Common myeloid progenitor, CD34-positive (primary cell): ENCODE measurements around the gene ZC3H13.

Source experiments
- CTCF ChIA-PET: fragments of 350-600 bp; sonication (Branson Sonifier 250); formaldehyde crosslinking; loops from one replicate; lab custom pipeline; 2021; ENCODE audit warnings: antibody characterized with exemption; lab: Charles Lee
- POLR2A ChIA-PET: fragments of 350-600 bp; sonication (Branson Sonifier 250); formaldehyde crosslinking; loops from one replicate; lab custom pipeline; 2021; ENCODE audit warnings: antibody characterized with exemption; lab: Charles Lee
- DNase-seq, 3 donors: peaks; one replicate each; pipeline versions ENCODE4 v3.0.0 to v3.0.0-alpha.2; 2013
- H3K27ac ChIP-seq, 2 experiments: 1 replicate in 1 of 2; 2 replicates in 1 of 2; pipeline ENCODE4 v1.7.0; 2013; ENCODE audit warnings: inconsistent platforms in 2 of 2, low read length in 2 of 2, mild to moderate bottlenecking in 2 of 2, low read depth in 1 of 2, moderate library complexity in 1 of 2; ENCODE audit not compliant: severe bottlenecking in 2 of 2, insufficient read depth in 1 of 2, poor library complexity in 1 of 2
- H3K27me3 ChIP-seq, 5 experiments: replicated peaks in 2 of 5; 1 replicate in 3 of 5; 2 replicates in 2 of 5; pipeline versions ENCODE4 v1.6.1 to v1.7.0; 2013; ENCODE audit warnings: low read length in 4 of 5, mild to moderate bottlenecking in 2 of 5, moderate library complexity in 2 of 5, inconsistent platforms in 1 of 5; ENCODE audit not compliant: insufficient read depth in 5 of 5, control insufficient read depth in 4 of 5
- H3K36me3 ChIP-seq, 4 experiments: 1 replicate in 2 of 4; 2 replicates in 2 of 4; pipeline versions ENCODE4 v1.6.1 to v1.7.0; 2013; ENCODE audit warnings: low read length in 3 of 4, control low read depth in 1 of 4, mild to moderate bottlenecking in 1 of 4; ENCODE audit not compliant: control insufficient read depth in 4 of 4, insufficient read depth in 4 of 4
- H3K4me1 ChIP-seq, 4 experiments: 1 replicate in 3 of 4; 2 replicates in 1 of 4; pipeline versions ENCODE4 v1.6.1 to v1.7.1; 2013; ENCODE audit warnings: low read length in 3 of 4, mild to moderate bottlenecking in 3 of 4, control low read depth in 1 of 4, inconsistent platforms in 1 of 4, moderate library complexity in 1 of 4; ENCODE audit not compliant: control insufficient read depth in 4 of 4, insufficient read depth in 4 of 4; ENCODE audit errors: control extremely low read depth in 1 of 4
- H3K4me3 ChIP-seq, 7 experiments: 1 replicate in 4 of 7; 2 replicates in 3 of 7; pipeline versions ENCODE4 v1.5.1 to v1.7.0; 2013; ENCODE audit warnings: mild to moderate bottlenecking in 7 of 7, low read length in 6 of 7, moderate library complexity in 6 of 7, inconsistent platforms in 2 of 7, low read depth in 2 of 7, control low read depth in 1 of 7; ENCODE audit not compliant: insufficient read depth in 4 of 7, control insufficient read depth in 1 of 7; ENCODE audit errors: extremely low read depth in 1 of 7
- H3K9me3 ChIP-seq, 5 experiments: 1 replicate in 4 of 5; 2 replicates in 1 of 5; pipeline versions ENCODE4 v1.6.1 to v1.7.1; 2013; ENCODE audit warnings: low read length in 4 of 5, mild to moderate bottlenecking in 2 of 5, inconsistent platforms in 1 of 5, low read depth in 1 of 5, moderate library complexity in 1 of 5; ENCODE audit not compliant: control insufficient read depth in 4 of 5, insufficient read depth in 2 of 5; ENCODE audit errors: control extremely low read depth in 1 of 5
- WGBS: methylation state at CpG from one replicate; pipeline ENCODE4 v1.1.5; 2013; ENCODE audit not compliant: insufficient coverage; 5-methylcytosine and 5-hydroxymethylcytosine counted together

Gene ZC3H13

DNA sequence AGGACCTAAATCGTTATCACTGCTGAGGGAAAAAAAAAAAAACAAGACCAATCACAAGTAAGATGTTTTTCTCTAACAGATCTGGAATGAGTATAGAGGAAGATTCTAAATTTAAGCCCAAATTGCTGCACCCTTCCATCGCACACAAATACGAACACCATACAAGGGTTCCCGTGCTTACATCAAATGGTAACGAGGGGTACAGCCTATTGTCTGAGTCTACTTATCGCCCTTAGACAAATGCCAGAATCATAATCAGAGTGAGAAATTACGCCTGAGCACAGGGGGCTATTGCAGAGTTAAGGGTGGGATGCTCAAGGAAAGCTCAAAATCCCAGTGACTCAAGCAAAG, 603 bp downstream of the ZC3H13 start:
- DNase-seq = no peak
- ChIA-PET CTCF (interaction anchor here (0.7 to 1.0 kb wide), 4 partner anchors 11 to 43 kb away, joined by 3 read pairs; no protein-coding TSS in a partner anchor), POLR2A (interaction anchor here (0.6 to 1.5 kb wide), 5 partner anchors 15 to 74 kb away, joined by 3 to 11 read pairs (median 3); no protein-coding TSS in a partner anchor)
- H3K4me1 ChIP-seq = peaks cover 9 to 27% (median 22%) of the 10 kb centered on the region in 4 experiments
- peak overlapping the region; percentile 79 to 99 (median 90) for H3K4me3 ChIP-seq
- no peaks in the 10 kb centered on the region for H3K9me3 ChIP-seq
- H3K27me3 ChIP-seq = no peaks in the 10 kb centered on the region
- no peaks in the 10 kb centered on the region for H3K36me3 ChIP-seq
- WGBS = 0% methylated on average over 6 of the region's 7 CpGs
- H3K27ac ChIP-seq = peak overlapping the region; percentile 95 to 98

- H3K9me3 ChIP-seq = no peaks in the 10 kb centered on the region
- H3K4me3 ChIP-seq = peak overlapping the region in 5 of 7 experiments; percentile 79 to 98 (median 88)
- H3K27me3 ChIP-seq = no peaks in the 10 kb centered on the region
- peaks cover 9 to 27% (median 22%) of the 10 kb centered on the region in 4 experiments for H3K4me1 ChIP-seq
- H3K36me3 ChIP-seq = no peaks in the 10 kb centered on the region
- no peak for DNase-seq
- H3K27ac ChIP-seq = peak overlapping the region in 1 of 2 experiments; percentile 98
- CTCF ChIA-PET = interaction anchor here (1.0 to 2.1 kb wide), 2 partner anchors 69 to 76 kb away, joined by 3 to 13 read pairs; no protein-coding TSS in a partner anchor
- POLR2A ChIA-PET = interaction anchor here (0.6 to 0.7 kb wide), 2 partner anchors 21 to 611 kb away, joined by 4 to 6 read pairs; no protein-coding TSS in a partner anchor
Observed at GRCh38 chr13:46050771-46051170, 1.8 kb downstream of the ZC3H13 start.

DNA sequence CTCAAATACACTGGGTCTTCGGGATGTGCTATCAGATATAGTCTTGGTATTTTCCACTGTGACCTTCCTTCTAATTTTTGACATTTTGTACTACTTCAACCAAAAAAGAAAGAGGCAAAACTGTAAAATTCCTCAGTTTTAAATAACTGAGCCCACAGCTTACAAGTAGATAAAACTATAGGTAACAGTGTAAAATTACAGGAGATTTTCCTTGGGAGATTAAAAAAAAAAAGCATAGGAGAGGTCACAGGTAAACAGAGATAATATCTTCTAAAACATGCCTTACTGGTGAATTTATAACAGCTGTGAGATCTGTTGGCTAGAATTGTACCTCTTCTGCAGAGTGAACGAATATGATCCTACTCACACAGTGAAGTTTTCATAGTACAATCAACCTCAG, 7.1 kb downstream of the ZC3H13 start:
- 100% methylated on average over 1 of the region's 2 CpGs for WGBS
- no peaks in the 10 kb centered on the region for H3K9me3 ChIP-seq
- H3K27me3 ChIP-seq = no peaks in the 10 kb centered on the region
- CTCF ChIA-PET = no interaction called here
- H3K4me3 ChIP-seq = no peak overlapping the region
- POLR2A ChIA-PET = no interaction called here
- peak overlapping the region in 1 of 2 experiments; percentile 39 for H3K27ac ChIP-seq
- peaks cover 0 to 10% (median 4%) of the 10 kb centered on the region in 4 experiments for H3K4me1 ChIP-seq
- DNase-seq = no peak
- H3K36me3 ChIP-seq = peaks cover 0 to 17% (median 13%) of the 10 kb centered on the region in 4 experiments

DNA sequence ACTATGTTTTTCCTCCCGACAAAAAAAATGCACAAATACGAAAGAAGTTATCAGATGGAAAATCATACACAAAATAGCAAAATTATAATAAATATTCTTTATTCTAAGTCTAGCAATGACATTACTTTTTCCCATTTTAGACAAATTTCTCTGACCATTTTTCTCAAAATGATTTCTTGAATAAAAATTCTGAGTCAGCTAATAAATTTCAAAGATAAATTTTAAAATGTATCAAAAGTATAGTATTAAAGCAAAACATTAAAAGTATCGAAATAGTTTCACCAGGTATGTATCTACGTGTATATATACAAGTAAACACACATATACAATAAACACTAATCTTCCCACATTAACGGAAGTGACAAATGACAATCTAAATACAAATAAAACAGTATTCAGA, 8.9 kb downstream of the ZC3H13 start:
- Histone ChIP-seq H3K4me1 (no peaks in the 10 kb centered on the region), H3K36me3 (peaks cover 0 to 27% (median 19%) of the 10 kb centered on the region in 4 experiments), H3K27me3 (no peaks in the 10 kb centered on the region), H3K4me3 (no peak overlapping the region), H3K9me3 (no peaks in the 10 kb centered on the region), H3K27ac (no peak overlapping the region)
- CTCF ChIA-PET = no interaction called here
- DNase-seq = no peak
- POLR2A ChIA-PET = no interaction called here
- no CpG with 5 or more reads among the region's 5 CpGs for WGBS

- POLR2A ChIA-PET = no interaction called here
- CTCF ChIA-PET = interaction anchor here (0.8 to 1.0 kb wide), 2 partner anchors 11 to 85 kb away, joined by 3 read pairs; partner anchors contain the start of gene ZC3H13
- no peaks in the 10 kb centered on the region for H3K4me1 ChIP-seq
- no peaks in the 10 kb centered on the region for H3K27me3 ChIP-seq
- H3K4me3 ChIP-seq = no peak overlapping the region
- WGBS = no CpG with 5 or more reads among the region's 4 CpGs
- H3K9me3 ChIP-seq = no peaks in the 10 kb centered on the region
- no peak for DNase-seq
- peaks cover 0 to 38% (median 24%) of the 10 kb centered on the region in 4 experiments for H3K36me3 ChIP-seq
- H3K27ac ChIP-seq = no peak overlapping the region
Observed at GRCh38 chr13:46041419-46041839, 11.1 kb downstream of the ZC3H13 start.

DNA sequence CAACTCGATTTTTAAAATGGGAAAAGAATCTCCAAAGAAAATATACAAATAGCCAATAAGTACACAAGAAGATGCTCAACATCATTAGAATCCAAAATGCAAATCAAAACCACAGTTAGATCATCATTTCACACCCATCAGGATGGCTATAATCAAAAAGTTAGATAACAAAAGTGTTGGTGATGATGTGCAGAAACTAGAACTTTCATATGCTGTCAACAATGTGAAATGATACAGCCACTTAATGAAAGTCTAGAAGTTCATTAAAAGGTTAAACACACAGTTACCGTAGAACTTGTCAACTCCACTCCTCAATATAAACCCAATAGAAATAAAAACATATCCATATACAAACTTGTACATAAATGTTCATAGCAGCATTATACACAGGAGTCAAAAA, 11.8 kb downstream of the ZC3H13 start:
- Histone ChIP-seq H3K36me3 (peaks cover 0 to 42% (median 26%) of the 10 kb centered on the region in 4 experiments), H3K4me3 (no peak overlapping the region), H3K9me3 (no peaks in the 10 kb centered on the region), H3K27ac (no peak overlapping the region), H3K27me3 (no peaks in the 10 kb centered on the region), H3K4me1 (no peaks in the 10 kb centered on the region)
- DNase-seq = no peak
- ChIA-PET CTCF (interaction anchor here (0.8 to 1.0 kb wide), 2 partner anchors 11 to 86 kb away, joined by 3 read pairs; partner anchors contain the start of gene ZC3H13), POLR2A (no interaction called here)
- no CpG with 5 or more reads among the region's 2 CpGs for WGBS

- DNase-seq = no peak
- no peaks in the 10 kb centered on the region for H3K9me3 ChIP-seq
- ChIA-PET CTCF (no interaction called here), POLR2A (no interaction called here)
- no peaks in the 10 kb centered on the region for H3K27me3 ChIP-seq
- peaks cover 5 to 52% (median 29%) of the 10 kb centered on the region in 4 experiments for H3K36me3 ChIP-seq
- no peak overlapping the region for H3K4me3 ChIP-seq
- H3K4me1 ChIP-seq = no peaks in the 10 kb centered on the region
- H3K27ac ChIP-seq = no peak overlapping the region
- WGBS = 70% methylated on average over 2 of the region's 6 CpGs
Observed at GRCh38 chr13:46039411-46040182, 12.9 kb downstream of the ZC3H13 start.
